Liver (tissue), 3 donors: Measurements from ENCODE around the gene RPGRIP1L.

Source experiments
- ATF3 ChIP-seq: IDR thresholded peaks from 2 replicates; pipeline ENCODE4 v1.6.1; 2016; ENCODE audit warnings: antibody characterized with exemption
- CTCF ChIP-seq: fragments of 150-350 bp; IDR thresholded peaks from 2 replicates; pipeline ENCODE4 v1.5.1; 2017; ENCODE audit warnings: improper control_type of control experiment, low read depth, low read length; ENCODE audit not compliant: missing input control
- FOXA1 ChIP-seq: IDR thresholded peaks from 2 replicates; pipeline ENCODE4 v1.6.1; 2016; ENCODE audit warnings: antibody characterized with exemption
- GABPA ChIP-seq, 2 donors: IDR thresholded peaks in 1 of 2; conservative IDR thresholded peaks in 1 of 2; 2 replicates each; pipeline ENCODE4 v1.6.1; 2016; ENCODE audit warnings: antibody characterized with exemption in 2 of 2, mild to moderate bottlenecking in 1 of 2, moderate library complexity in 1 of 2
- HNF4G ChIP-seq: IDR thresholded peaks from 2 replicates; pipeline ENCODE4 v1.6.1; 2016; ENCODE audit warnings: antibody characterized with exemption
- JUND ChIP-seq, 2 donors: IDR thresholded peaks; 2 replicates each; pipeline ENCODE4 v1.6.1; 2016; ENCODE audit warnings: antibody characterized with exemption in 2 of 2
- MAX ChIP-seq: IDR thresholded peaks from 2 replicates; pipeline ENCODE4 v1.6.1; 2016; ENCODE audit warnings: antibody characterized with exemption
- RAD21 ChIP-seq, 2 donors: IDR thresholded peaks; 2 replicates each; pipeline ENCODE4 v1.6.1; 2016; ENCODE audit warnings: antibody characterized with exemption in 2 of 2, mild to moderate bottlenecking in 2 of 2
- REST ChIP-seq: IDR thresholded peaks from 2 replicates; pipeline ENCODE4 v1.6.1; 2016; ENCODE audit warnings: antibody characterized with exemption, mild to moderate bottlenecking
- SP1 ChIP-seq: IDR thresholded peaks from 2 replicates; pipeline ENCODE4 v1.6.1; 2018; ENCODE audit warnings: antibody characterized with exemption, mild to moderate bottlenecking
- TAF1 ChIP-seq: conservative IDR thresholded peaks from 2 replicates; pipeline ENCODE4 v1.6.1; 2016; ENCODE audit warnings: antibody characterized with exemption, mild to moderate bottlenecking
- YY1 ChIP-seq: IDR thresholded peaks from 2 replicates; pipeline ENCODE4 v1.6.1; 2016; ENCODE audit warnings: antibody characterized with exemption, mild to moderate bottlenecking
- ZBTB33 ChIP-seq: IDR thresholded peaks from 2 replicates; pipeline ENCODE4 v1.6.1; 2016; ENCODE audit warnings: antibody characterized with exemption
- donor health status: healthy.
- donor health status: healthy.

GRCh38 chr16:53563426-53563825 lies 140.2 kb downstream of the RPGRIP1L start:
- TF ChIP-seq REST = no peak
- no peak for TF ChIP-seq CTCF
- no peak for TF ChIP-seq JUND (IDR thresholded peaks at IDR 0.05)
- no peak for TF ChIP-seq MAX
- TF ChIP-seq ATF3 = no peak
- no peak for TF ChIP-seq ZBTB33
- TF ChIP-seq TAF1 = no peak
- TF ChIP-seq YY1 = no peak
- no peak for TF ChIP-seq SP1
- TF ChIP-seq RAD21 (IDR thresholded peaks at IDR 0.05) = no peak
- TF ChIP-seq HNF4G = no peak
- TF ChIP-seq FOXA1 = no peak
- no peak for TF ChIP-seq GABPA (IDR thresholded peaks at IDR 0.05 in 1 of 2, conservative IDR thresholded peaks at IDR 0.05 in 1 of 2)
